ENCODE measurements around the gene TMEM270. TPM values are rescaled to one million over a fixed set of nuclear protein-coding genes. Genes with fewer than 3 reads are reported as not detected.

TMEM270 gene
- total RNA-seq, 1 experiment from 2014 or later: not detected

GRCh38 chr7:73830681-73831583 lies 30.0 kb upstream of the TMEM270 start, which contains the start of gene CLDN4:
TSS of gene CLDN4 (plus strand) at chr7:73830996. CDS start at chr7:73831202, 206 bp downstream.
- Mint-ChIP-seq H3K9me3 (ENCODE audit: unreplicated experiment) (no peaks in the 10 kb centered on the region), H3K36me3 (ENCODE audit: insufficient read depth, unreplicated experiment) (peaks cover 53% of the 10 kb centered on the region), H3K27ac (ENCODE audit: unreplicated experiment) (peak within 1 kb of the TSS; percentile 98), H3K27me3 (ENCODE audit: insufficient read depth, unreplicated experiment) (no peaks in the 10 kb centered on the region), H3K4me1 (ENCODE audit: low read depth, unreplicated experiment) (peaks cover 54% of the 10 kb centered on the region), H3K4me3 (ENCODE audit: unreplicated experiment) (peak within 1 kb of the TSS; percentile 75)
- CTCF ChIA-PET: no interaction called here
- H3K4me1 ChIP-seq: peaks cover 40% of the 10 kb centered on the region
- peak within 1 kb of the TSS; percentile 82 for H3K4me3 ChIP-seq (ENCODE audit: low read depth, low read length)
- POLR2A ChIA-PET: interaction anchor here (1.0 to 6.0 kb wide), 5 partner anchors 11 to 90 kb away, joined by 5 to 127 read pairs (median 28); partner anchors contain the start of genes ABHD11, CLDN3 and METTL27
- no peaks in the 10 kb centered on the region for H3K9me3 ChIP-seq
- intact Hi-C loops (cut with micrococcal nuclease; ENCODE audit: unreplicated experiment): loop anchor here (1.0 to 2.0 kb wide), 6 partner anchors 9 to 93 kb away; partner anchors contain the start of genes ABHD11 and CLDN3
- TSS peak; percentile 76 for BruUV-seq (replicated peaks)
- no peak for TF ChIP-seq CTCF (IDR thresholded peaks at IDR 0.05; ENCODE audit: insufficient read depth in 1 of 2, low read depth in 1 of 2, low read length in 1 of 2, severe bottlenecking in 1 of 2, unreplicated experiment in 1 of 2)
- peaks cover 9% of the 10 kb centered on the region for H3K36me3 ChIP-seq (ENCODE audit: control insufficient read depth, insufficient read depth, low read length)
- DNase-seq: peak; percentile 99
- H3K27me3 ChIP-seq (replicated peaks; ENCODE audit: control insufficient read depth, insufficient read depth, low read length): no peaks in the 10 kb centered on the region

DNA sequence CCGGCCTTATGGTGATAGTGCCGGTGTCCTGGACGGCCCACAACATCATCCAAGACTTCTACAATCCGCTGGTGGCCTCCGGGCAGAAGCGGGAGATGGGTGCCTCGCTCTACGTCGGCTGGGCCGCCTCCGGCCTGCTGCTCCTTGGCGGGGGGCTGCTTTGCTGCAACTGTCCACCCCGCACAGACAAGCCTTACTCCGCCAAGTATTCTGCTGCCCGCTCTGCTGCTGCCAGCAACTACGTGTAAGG lies 29.4 kb upstream of the TMEM270 start:
- no peak for DNase-seq
- intact Hi-C loops (cut with micrococcal nuclease; ENCODE audit: unreplicated experiment): loop anchor here (2.0 kb wide), 1 partner anchor 61 kb away; the partner anchor contains the start of gene CLDN3
- Mint-ChIP-seq H3K27ac (ENCODE audit: unreplicated experiment) (peak overlapping the region; percentile 98), H3K9me3 (ENCODE audit: unreplicated experiment) (no peaks in the 10 kb centered on the region), H3K4me1 (ENCODE audit: low read depth, unreplicated experiment) (peaks cover 52% of the 10 kb centered on the region), H3K36me3 (ENCODE audit: insufficient read depth, unreplicated experiment) (peaks cover 53% of the 10 kb centered on the region), H3K4me3 (ENCODE audit: unreplicated experiment) (peak overlapping the region; percentile 75), H3K27me3 (ENCODE audit: insufficient read depth, unreplicated experiment) (no peaks in the 10 kb centered on the region)
- Histone ChIP-seq H3K36me3 (ENCODE audit: control insufficient read depth, insufficient read depth, low read length) (peaks cover 9% of the 10 kb centered on the region), H3K4me3 (ENCODE audit: low read depth, low read length) (peak overlapping the region; percentile 82), H3K9me3 (no peaks in the 10 kb centered on the region), H3K27me3 (replicated peaks; ENCODE audit: control insufficient read depth, insufficient read depth, low read length) (no peaks in the 10 kb centered on the region), H3K4me1 (peaks cover 39% of the 10 kb centered on the region)
- ChIA-PET CTCF (interaction anchor here (0.6 kb wide), 1 partner anchor 370 kb away, joined by 4 read pairs; no protein-coding TSS in a partner anchor), POLR2A (interaction anchor here (2.8 to 6.0 kb wide), 3 partner anchors 11 to 90 kb away, joined by 12 to 127 read pairs (median 52); partner anchors contain the start of genes ABHD11 and METTL27)
- no peak for TF ChIP-seq CTCF (IDR thresholded peaks at IDR 0.05; ENCODE audit: insufficient read depth in 1 of 2, low read depth in 1 of 2, low read length in 1 of 2, severe bottlenecking in 1 of 2, unreplicated experiment in 1 of 2)
- BruUV-seq (replicated peaks): no TSS peak

GRCh38 chr7:73831834-73832651 lies 28.9 kb upstream of the TMEM270 start:
- Mint-ChIP-seq H3K4me1 (ENCODE audit: low read depth, unreplicated experiment) (peaks cover 46% of the 10 kb centered on the region), H3K9me3 (ENCODE audit: unreplicated experiment) (no peaks in the 10 kb centered on the region), H3K27me3 (ENCODE audit: insufficient read depth, unreplicated experiment) (no peaks in the 10 kb centered on the region), H3K4me3 (ENCODE audit: unreplicated experiment) (peak overlapping the region; percentile 75), H3K27ac (ENCODE audit: unreplicated experiment) (peak overlapping the region; percentile 98), H3K36me3 (ENCODE audit: insufficient read depth, unreplicated experiment) (peaks cover 52% of the 10 kb centered on the region)
- Histone ChIP-seq H3K4me1 (peaks cover 34% of the 10 kb centered on the region), H3K4me3 (ENCODE audit: low read depth, low read length) (peak overlapping the region; percentile 82), H3K27me3 (replicated peaks; ENCODE audit: control insufficient read depth, insufficient read depth, low read length) (no peaks in the 10 kb centered on the region), H3K9me3 (no peaks in the 10 kb centered on the region), H3K36me3 (ENCODE audit: control insufficient read depth, insufficient read depth, low read length) (peaks cover 9% of the 10 kb centered on the region)
- intact Hi-C loops (cut with micrococcal nuclease; ENCODE audit: unreplicated experiment): loop anchor here (1.0 to 2.0 kb wide), 2 partner anchors 61 to 89 kb away; partner anchors contain the start of gene CLDN3
- no TSS peak for BruUV-seq (replicated peaks)
- ChIA-PET CTCF (interaction anchor here (0.6 to 0.7 kb wide), 2 partner anchors 94 to 370 kb away, joined by 3 to 4 read pairs; no protein-coding TSS in a partner anchor), POLR2A (interaction anchor here (0.6 to 6.0 kb wide), 8 partner anchors 10 to 310 kb away, joined by 3 to 127 read pairs (median 9); partner anchors contain the start of genes ABHD11, BAZ1B, METTL27 and TBL2)
- DNase-seq: peak; percentile 97
- no peak for TF ChIP-seq CTCF (IDR thresholded peaks at IDR 0.05; ENCODE audit: insufficient read depth in 1 of 2, low read depth in 1 of 2, low read length in 1 of 2, severe bottlenecking in 1 of 2, unreplicated experiment in 1 of 2)

Data from Caco-2 (cell line).